Activated T-helper 1 cell treated with anti-CD3 and anti-CD28 coated beads, Interleukin-12 subunit alpha, Interleukin-12 subunit beta, Interleukin-2, Interleukin-4 antibody, amounts not matched to agents 30 ng/mL and 10 ng/mL and 1 ng/mL, durations not matched to agents 14 hours and 24 hours and 36 hours (primary cell): ENCODE results near the gene F7. TPM values are rescaled to one million over a fixed set of nuclear protein-coding genes. Genes with fewer than 3 reads are reported as not detected.

Experiments
- DNase-seq: peaks from one replicate; pipeline ENCODE4 v3.0.0; 2021; ENCODE audit warnings: low spot score
- H3K27ac Mint-ChIP-seq: one replicate; pipeline ENCODE4 v1.8.0; 2021; ENCODE audit warnings: mild to moderate bottlenecking, mixed read lengths
- H3K27me3 Mint-ChIP-seq: one replicate; pipeline ENCODE4 v1.8.0; 2022; ENCODE audit warnings: mild to moderate bottlenecking, moderate library complexity, mixed read lengths; ENCODE audit not compliant: insufficient read depth
- H3K36me3 Mint-ChIP-seq: one replicate; pipeline ENCODE4 v1.8.0; 2021; ENCODE audit warnings: low read depth, mixed read lengths
- H3K4me1 Mint-ChIP-seq: one replicate; pipeline ENCODE4 v1.8.0; 2021; ENCODE audit warnings: low read depth, mixed read lengths
- H3K4me3 Mint-ChIP-seq: one replicate; pipeline ENCODE4 v1.8.0; 2021; ENCODE audit warnings: mild to moderate bottlenecking, moderate library complexity, mixed read lengths
- H3K9me3 Mint-ChIP-seq: one replicate; pipeline ENCODE4 v1.8.0; 2021; ENCODE audit warnings: mixed read lengths
- intact Hi-C: fragments of 100-400 bp; cut with micrococcal nuclease; formaldehyde crosslinking; loops from one replicate; pipeline ENCODE4 v1.15.1; 2024
- total RNA-seq: library from RNA; stranded (reverse); gene quantifications from 2 replicates; pipeline ENCODE4 v1.2.3, GENCODE V29; 2022

The F7 gene
- total RNA-seq, 1 donor from 2014 or later = not detected

- Mint-ChIP-seq H3K27me3 (peaks cover 6% of the 10 kb centered on the region), H3K36me3 (no peaks in the 10 kb centered on the region), H3K27ac (no peak overlapping the region), H3K9me3 (no peaks in the 10 kb centered on the region), H3K4me3 (no peak overlapping the region), H3K4me1 (no peaks in the 10 kb centered on the region)
- no peak for DNase-seq
- intact Hi-C loops = loop anchor here (10.0 kb wide), 1 partner anchor 171 kb away; no protein-coding TSS in a partner anchor
Observed at GRCh38 chr13:113115363-113116205, 10.0 kb downstream of the F7 start.

GRCh38 chr13:113116206-113116800, 10.7 kb downstream of the F7 start:
- H3K27ac Mint-ChIP-seq = no peak overlapping the region
- H3K27me3 Mint-ChIP-seq = peaks cover 6% of the 10 kb centered on the region
- H3K4me1 Mint-ChIP-seq = no peaks in the 10 kb centered on the region
- no peak overlapping the region for H3K4me3 Mint-ChIP-seq
- no peaks in the 10 kb centered on the region for H3K9me3 Mint-ChIP-seq
- no peaks in the 10 kb centered on the region for H3K36me3 Mint-ChIP-seq
- DNase-seq = no peak
- intact Hi-C loops = loop anchor here (10.0 kb wide), 1 partner anchor 172 kb away; no protein-coding TSS in a partner anchor

- Mint-ChIP-seq H3K36me3 (no peaks in the 10 kb centered on the region), H3K4me3 (no peak overlapping the region), H3K4me1 (no peaks in the 10 kb centered on the region), H3K9me3 (no peaks in the 10 kb centered on the region), H3K27me3 (peaks cover 6% of the 10 kb centered on the region), H3K27ac (no peak overlapping the region)
- no peak for DNase-seq
- intact Hi-C loops = loop anchor here (10.0 kb wide), 1 partner anchor 172 kb away; no protein-coding TSS in a partner anchor
Observed at GRCh38 chr13:113116871-113117271, 11.3 kb downstream of the F7 start.

- no peak overlapping the region for H3K4me3 Mint-ChIP-seq
- H3K27ac Mint-ChIP-seq = no peak overlapping the region
- H3K4me1 Mint-ChIP-seq = no peaks in the 10 kb centered on the region
- H3K9me3 Mint-ChIP-seq = no peaks in the 10 kb centered on the region
- intact Hi-C loops = loop anchor here (10.0 kb wide), 1 partner anchor 173 kb away; no protein-coding TSS in a partner anchor
- H3K36me3 Mint-ChIP-seq = no peaks in the 10 kb centered on the region
- DNase-seq = no peak
- peaks cover 6% of the 10 kb centered on the region for H3K27me3 Mint-ChIP-seq
Observed at GRCh38 chr13:113117335-113117872, 11.8 kb downstream of the F7 start.

- intact Hi-C loops = loop anchor here (10.0 kb wide), 1 partner anchor 173 kb away; no protein-coding TSS in a partner anchor
- H3K4me3 Mint-ChIP-seq = no peak overlapping the region
- no peaks in the 10 kb centered on the region for H3K4me1 Mint-ChIP-seq
- no peak overlapping the region for H3K27ac Mint-ChIP-seq
- peaks cover 6% of the 10 kb centered on the region for H3K27me3 Mint-ChIP-seq
- H3K9me3 Mint-ChIP-seq = no peaks in the 10 kb centered on the region
- DNase-seq = no peak
- H3K36me3 Mint-ChIP-seq = no peaks in the 10 kb centered on the region
Observed at GRCh38 chr13:113117911-113118260, 12.3 kb downstream of the F7 start.

- H3K27ac Mint-ChIP-seq = no peak overlapping the region
- H3K36me3 Mint-ChIP-seq = no peaks in the 10 kb centered on the region
- H3K4me3 Mint-ChIP-seq = no peak overlapping the region
- no peaks in the 10 kb centered on the region for H3K4me1 Mint-ChIP-seq
- no peak for DNase-seq
- intact Hi-C loops = loop anchor here (10.0 kb wide), 1 partner anchor 174 kb away; no protein-coding TSS in a partner anchor
- H3K27me3 Mint-ChIP-seq = peaks cover 6% of the 10 kb centered on the region
- no peaks in the 10 kb centered on the region for H3K9me3 Mint-ChIP-seq
Observed at GRCh38 chr13:113118261-113119021, 12.8 kb downstream of the F7 start.

GRCh38 chr13:113119166-113119821, 13.7 kb downstream of the F7 start:
- Mint-ChIP-seq H3K9me3 (no peaks in the 10 kb centered on the region), H3K36me3 (no peaks in the 10 kb centered on the region), H3K27me3 (peaks cover 1% of the 10 kb centered on the region), H3K4me1 (no peaks in the 10 kb centered on the region), H3K4me3 (no peak overlapping the region), H3K27ac (no peak overlapping the region)
- intact Hi-C loops = loop anchor here (10.0 kb wide), 1 partner anchor 174 kb away; no protein-coding TSS in a partner anchor
- DNase-seq = no peak

GRCh38 chr13:113119822-113120189, 14.2 kb downstream of the F7 start:
- no peaks in the 10 kb centered on the region for H3K27me3 Mint-ChIP-seq
- no peak overlapping the region for H3K4me3 Mint-ChIP-seq
- intact Hi-C loops = loop anchor here (10.0 kb wide), 1 partner anchor 175 kb away; no protein-coding TSS in a partner anchor
- H3K27ac Mint-ChIP-seq = no peak overlapping the region
- no peaks in the 10 kb centered on the region for H3K36me3 Mint-ChIP-seq
- no peaks in the 10 kb centered on the region for H3K4me1 Mint-ChIP-seq
- H3K9me3 Mint-ChIP-seq = no peaks in the 10 kb centered on the region
- no peak for DNase-seq

GRCh38 chr13:113120300-113121182, 14.9 kb downstream of the F7 start:
- intact Hi-C loops = no loop called here
- no peaks in the 10 kb centered on the region for H3K36me3 Mint-ChIP-seq

GRCh38 chr13:113121183-113121927, 15.8 kb downstream of the F7 start:
- no peaks in the 10 kb centered on the region for H3K4me1 Mint-ChIP-seq
- no peak for DNase-seq
- no peak overlapping the region for H3K27ac Mint-ChIP-seq
- no peaks in the 10 kb centered on the region for H3K36me3 Mint-ChIP-seq
- peaks cover 6% of the 10 kb centered on the region for H3K27me3 Mint-ChIP-seq
- intact Hi-C loops = no loop called here
- H3K4me3 Mint-ChIP-seq = no peak overlapping the region
- H3K9me3 Mint-ChIP-seq = no peaks in the 10 kb centered on the region

More at GRCh38 chr13:113120300-113121182, 14.9 kb downstream of the F7 start:
- Mint-ChIP-seq H3K9me3 (no peaks in the 10 kb centered on the region), H3K4me3 (no peak overlapping the region), H3K27me3 (peaks cover 2% of the 10 kb centered on the region), H3K27ac (no peak overlapping the region), H3K4me1 (no peaks in the 10 kb centered on the region)
- DNase-seq = no peak

GRCh38 chr13:113121928-113122471, 16.4 kb downstream of the F7 start:
- intact Hi-C loops = no loop called here
- Mint-ChIP-seq H3K36me3 (no peaks in the 10 kb centered on the region), H3K4me1 (no peaks in the 10 kb centered on the region), H3K4me3 (no peak overlapping the region), H3K9me3 (no peaks in the 10 kb centered on the region), H3K27ac (no peak overlapping the region), H3K27me3 (peaks cover 8% of the 10 kb centered on the region)
- DNase-seq = no peak
